RWPE2 (cell line): ENCODE data around the gene SUSD6.
A peak's percentile ranks its signal among the peaks of the same experiment; 100 is the strongest.

ENCODE experiments used
- ATAC-seq: fragments of 200-7000 bp; cut with Tn5 transposase; 3 replicates; pipeline ENCODE4 v1.9.1; 2021; ENCODE audit warnings: low read depth
- DNase-seq: peaks from one replicate; pipeline ENCODE4 v3.0.0-alpha.2; 2020; ENCODE audit warnings: low spot score
- H3K27ac ChIP-seq: fragments of 450-650 bp; 2 replicates; pipeline ENCODE4 v1.5.1; 2017; ENCODE audit warnings: mild to moderate bottlenecking; ENCODE audit not compliant: poor library complexity, severe bottlenecking
- H3K27me3 ChIP-seq: fragments of 250-450 bp; sonication (Bioruptor Pico); 2 replicates; pipeline ENCODE4 v1.5.1; 2021; ENCODE audit warnings: mild to moderate bottlenecking, moderate library complexity; ENCODE audit not compliant: insufficient read depth, poor library complexity, severe bottlenecking
- H3K36me3 ChIP-seq: fragments of 250-450 bp; sonication (Bioruptor Pico); 2 replicates; pipeline ENCODE4 v1.5.1; 2020; ENCODE audit warnings: low read depth, mild to moderate bottlenecking, moderate library complexity
- H3K4me1 ChIP-seq: fragments of 250-450 bp; sonication (Bioruptor Pico); 2 replicates; pipeline ENCODE4 v1.5.1; 2021; ENCODE audit warnings: mild to moderate bottlenecking, moderate library complexity; ENCODE audit not compliant: insufficient read depth, poor library complexity, severe bottlenecking
- H3K4me3 ChIP-seq: fragments of 250-450 bp; sonication (Bioruptor Pico); 2 replicates; pipeline ENCODE4 v1.5.1; 2021; ENCODE audit warnings: mild to moderate bottlenecking, moderate library complexity; ENCODE audit not compliant: severe bottlenecking
- H3K9me3 ChIP-seq: fragments of 250-450 bp; sonication (Bioruptor Pico); 2 replicates; pipeline ENCODE4 v1.5.1; 2021; ENCODE audit warnings: mild to moderate bottlenecking, moderate library complexity; ENCODE audit not compliant: severe bottlenecking
- TF ChIP-seq, protein P1 (sequence below): fragments of 450-650 bp; IDR thresholded peaks from one replicate; pipeline ENCODE4 v1.5.1; 2017; ENCODE audit warnings: mild to moderate bottlenecking, moderate library complexity; ENCODE audit not compliant: poor library complexity, severe bottlenecking

SUSD6 gene

DNA sequence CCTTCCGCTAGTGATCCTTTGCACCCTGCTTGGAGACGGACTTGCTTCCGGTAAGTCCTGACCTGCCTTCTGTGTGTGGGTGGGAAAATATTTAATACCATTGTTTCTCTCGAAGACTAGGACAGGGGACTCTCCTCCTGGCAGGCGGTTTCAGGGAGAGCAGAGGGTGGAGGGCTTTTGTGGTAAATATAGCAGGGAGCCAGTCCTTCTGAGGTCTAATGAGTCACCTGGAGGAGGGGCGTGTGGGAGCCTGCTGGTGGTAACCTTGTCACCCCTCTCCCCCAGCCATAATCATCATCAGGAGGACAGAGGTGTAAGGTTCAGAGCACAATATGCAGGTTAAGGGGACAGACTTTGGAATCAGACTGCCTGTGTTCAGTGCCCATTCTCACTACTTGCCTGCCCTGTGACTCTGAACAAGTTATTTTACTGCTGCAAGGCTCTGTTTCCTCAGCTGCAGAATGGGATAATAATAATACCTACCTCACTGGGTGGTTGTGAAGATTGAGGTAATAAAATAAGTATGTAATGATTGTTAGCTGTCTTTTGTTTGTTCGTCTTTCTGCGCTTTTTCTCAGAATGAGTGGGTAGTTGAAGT, 47.4 kb downstream of the SUSD6 start:
- TF ChIP-seq, protein P1, sequence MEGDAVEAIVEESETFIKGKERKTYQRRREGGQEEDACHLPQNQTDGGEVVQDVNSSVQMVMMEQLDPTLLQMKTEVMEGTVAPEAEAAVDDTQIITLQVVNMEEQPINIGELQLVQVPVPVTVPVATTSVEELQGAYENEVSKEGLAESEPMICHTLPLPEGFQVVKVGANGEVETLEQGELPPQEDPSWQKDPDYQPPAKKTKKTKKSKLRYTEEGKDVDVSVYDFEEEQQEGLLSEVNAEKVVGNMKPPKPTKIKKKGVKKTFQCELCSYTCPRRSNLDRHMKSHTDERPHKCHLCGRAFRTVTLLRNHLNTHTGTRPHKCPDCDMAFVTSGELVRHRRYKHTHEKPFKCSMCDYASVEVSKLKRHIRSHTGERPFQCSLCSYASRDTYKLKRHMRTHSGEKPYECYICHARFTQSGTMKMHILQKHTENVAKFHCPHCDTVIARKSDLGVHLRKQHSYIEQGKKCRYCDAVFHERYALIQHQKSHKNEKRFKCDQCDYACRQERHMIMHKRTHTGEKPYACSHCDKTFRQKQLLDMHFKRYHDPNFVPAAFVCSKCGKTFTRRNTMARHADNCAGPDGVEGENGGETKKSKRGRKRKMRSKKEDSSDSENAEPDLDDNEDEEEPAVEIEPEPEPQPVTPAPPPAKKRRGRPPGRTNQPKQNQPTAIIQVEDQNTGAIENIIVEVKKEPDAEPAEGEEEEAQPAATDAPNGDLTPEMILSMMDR: no peak
- ATAC-seq: peak; percentile 48; the same call in 2 of the 3 replicates
- no peak overlapping the region for H3K4me3 ChIP-seq
- peaks cover 21% of the 10 kb centered on the region for H3K36me3 ChIP-seq
- peak; percentile 64 for DNase-seq
- peak overlapping the region; percentile 74 for H3K27ac ChIP-seq
- no peaks in the 10 kb centered on the region for H3K27me3 ChIP-seq
- no peaks in the 10 kb centered on the region for H3K9me3 ChIP-seq
- peaks cover 40% of the 10 kb centered on the region for H3K4me1 ChIP-seq

DNA sequence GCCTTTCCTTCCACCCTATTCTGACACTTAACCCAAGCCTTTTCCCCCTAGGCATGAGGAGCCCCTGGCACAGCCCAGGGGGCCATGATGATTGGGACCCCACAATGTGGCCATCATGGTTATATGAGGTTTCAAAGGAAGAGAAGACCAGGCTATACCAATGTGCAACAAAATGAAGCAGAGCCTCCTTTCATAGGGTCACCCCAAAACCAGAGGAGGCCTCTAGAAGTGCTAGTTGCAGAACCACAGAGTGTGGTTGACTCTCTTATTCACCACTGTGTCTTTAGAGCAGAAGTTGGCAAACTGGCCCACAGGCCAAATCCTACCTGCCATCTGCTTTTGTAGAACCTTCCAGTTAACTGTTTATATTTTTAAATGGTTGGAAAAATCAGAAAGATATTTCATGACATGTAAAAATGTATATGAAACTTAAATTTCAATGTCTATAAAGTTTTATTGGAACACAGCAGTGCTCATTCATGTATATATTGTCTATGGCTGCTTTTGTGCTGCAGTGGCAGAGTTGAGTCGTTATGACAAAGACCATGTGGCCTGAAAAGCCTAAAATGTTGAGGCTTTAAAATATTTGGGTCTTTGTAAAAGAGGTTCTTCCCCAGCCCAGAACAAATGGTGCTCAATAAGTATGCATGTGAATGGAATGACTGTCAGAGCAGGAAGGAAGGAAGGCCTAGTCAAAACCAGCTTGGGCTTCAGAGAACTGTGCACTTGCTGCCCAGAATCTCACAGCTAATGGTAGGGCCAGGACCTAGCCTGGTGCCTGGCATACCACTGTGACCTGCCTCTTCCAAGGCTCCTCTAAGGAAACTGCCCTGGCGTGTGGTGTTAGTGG, 49.2 kb downstream of the SUSD6 start:
- TF ChIP-seq, protein P1: no peak
- DNase-seq: no peak
- Histone ChIP-seq H3K9me3 (no peaks in the 10 kb centered on the region), H3K27me3 (no peaks in the 10 kb centered on the region), H3K4me1 (peaks cover 32% of the 10 kb centered on the region), H3K4me3 (no peak overlapping the region), H3K36me3 (peaks cover 21% of the 10 kb centered on the region), H3K27ac (no peak overlapping the region)
- no peak for ATAC-seq

DNA sequence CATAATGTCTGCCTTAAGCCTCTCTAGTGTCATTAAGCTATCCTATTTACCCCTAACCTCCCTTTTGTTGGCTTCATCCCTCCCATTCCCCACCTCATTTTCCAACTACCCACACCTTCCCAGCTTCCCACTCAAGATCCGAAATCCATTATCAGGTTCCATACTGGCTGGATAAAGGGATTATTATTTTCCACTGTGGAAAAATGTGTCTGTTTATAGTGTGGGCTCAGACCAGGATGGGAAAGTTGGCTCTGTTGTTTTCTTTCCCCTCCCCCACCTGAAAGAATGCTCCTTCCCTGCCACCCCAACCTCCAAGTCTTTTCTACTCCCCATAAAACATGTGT, 49.8 kb downstream of the SUSD6 start:
- H3K27ac ChIP-seq: no peak overlapping the region
- H3K9me3 ChIP-seq: no peaks in the 10 kb centered on the region
- H3K4me3 ChIP-seq: no peak overlapping the region
- peaks cover 35% of the 10 kb centered on the region for H3K4me1 ChIP-seq
- no peak for ATAC-seq
- peaks cover 21% of the 10 kb centered on the region for H3K36me3 ChIP-seq
- no peaks in the 10 kb centered on the region for H3K27me3 ChIP-seq
- TF ChIP-seq, protein P1: no peak
- no peak for DNase-seq

DNA sequence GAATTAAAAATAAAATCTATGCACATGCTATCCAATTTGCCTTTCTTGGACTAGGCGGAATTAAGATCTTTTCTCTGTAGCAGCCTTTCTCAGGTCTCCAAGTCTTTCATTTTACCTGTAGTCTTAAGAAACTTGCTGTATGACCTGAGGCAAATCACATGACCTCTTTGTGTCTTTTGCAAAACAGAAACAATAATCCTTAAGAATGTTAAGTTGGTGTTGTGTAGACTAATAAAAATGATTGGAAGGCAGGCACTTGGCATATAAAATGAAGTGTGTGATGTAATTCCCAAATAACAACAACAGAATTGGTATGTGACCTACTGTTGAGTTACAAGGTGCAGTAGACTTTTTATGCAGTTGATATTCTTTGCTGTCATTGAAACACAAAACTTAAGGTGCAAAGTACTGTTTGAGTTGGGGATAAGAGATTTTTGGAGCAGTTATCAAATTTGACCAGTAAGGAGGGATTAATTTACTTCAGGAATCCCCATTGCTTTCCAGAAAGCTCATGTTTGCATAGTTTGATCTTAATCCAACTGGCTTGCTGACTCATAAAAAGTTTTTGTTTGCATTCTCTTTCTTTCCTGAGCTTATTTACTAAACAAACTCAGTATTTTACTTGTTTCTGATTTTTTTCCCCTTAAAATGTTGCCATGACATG, 51.4 kb downstream of the SUSD6 start:
- H3K27ac ChIP-seq: peak overlapping the region; percentile 4

More for the DNA sequence above, 51.4 kb downstream of the SUSD6 start:
- Histone ChIP-seq H3K9me3 (no peaks in the 10 kb centered on the region), H3K4me1 (peaks cover 37% of the 10 kb centered on the region), H3K36me3 (peaks cover 21% of the 10 kb centered on the region), H3K27me3 (no peaks in the 10 kb centered on the region), H3K4me3 (no peak overlapping the region)
- ATAC-seq: no peak
- no peak for DNase-seq
- TF ChIP-seq, protein P1: no peak
